HG03196 (cell line): ENCODE measurements around the gene SETBP1.

ENCODE experiments used
- ATAC-seq: cut with Tn5 transposase; IDR thresholded peaks from one replicate; pipeline ENCODE4 v1.9.1; 2021; ENCODE audit not compliant: unreplicated experiment

Gene SETBP1

GRCh38 chr18:45006934-45007333 is 326.2 kb downstream of the SETBP1 start:
- ATAC-seq = no peak

- no peak for ATAC-seq
These were observed 326.8 kb downstream of the SETBP1 start for GRCh38 chr18:45007531-45007930.

GRCh38 chr18:45008694-45009413 is 328.2 kb downstream of the SETBP1 start:
- ATAC-seq = no peak

GRCh38 chr18:45009756-45010155 is 329.1 kb downstream of the SETBP1 start:
- no peak for ATAC-seq

GRCh38 chr18:45012286-45012685 is 331.6 kb downstream of the SETBP1 start:
- no peak for ATAC-seq

- no peak for ATAC-seq
These were observed 333.4 kb downstream of the SETBP1 start for GRCh38 chr18:45014047-45014501.

- ATAC-seq = no peak
These were observed 335.1 kb downstream of the SETBP1 start for GRCh38 chr18:45015788-45016128.

GRCh38 chr18:45019469-45019868 is 338.8 kb downstream of the SETBP1 start:
- no peak for ATAC-seq

- no peak for ATAC-seq
These were observed 342.8 kb downstream of the SETBP1 start for GRCh38 chr18:45023519-45023918.

GRCh38 chr18:45024357-45025088 is 343.8 kb downstream of the SETBP1 start:
- no peak for ATAC-seq

GRCh38 chr18:45025089-45025450 is 344.4 kb downstream of the SETBP1 start:
- ATAC-seq = no peak

- no peak for ATAC-seq
These were observed 345.5 kb downstream of the SETBP1 start for GRCh38 chr18:45026162-45026561.

- ATAC-seq = no peak
These were observed 353.5 kb downstream of the SETBP1 start for GRCh38 chr18:45034179-45034578.

- ATAC-seq = no peak
These were observed 356.9 kb downstream of the SETBP1 start for GRCh38 chr18:45037618-45038017.

- no peak for ATAC-seq
These were observed 358.7 kb downstream of the SETBP1 start for GRCh38 chr18:45039376-45039775.

- ATAC-seq = no peak
These were observed 360.2 kb downstream of the SETBP1 start for GRCh38 chr18:45040879-45041278.

- no peak for ATAC-seq
These were observed 364.1 kb downstream of the SETBP1 start for GRCh38 chr18:45044787-45045186.

- ATAC-seq = no peak
These were observed 365.5 kb downstream of the SETBP1 start for GRCh38 chr18:45046228-45046627.

- ATAC-seq = no peak
These were observed 366.3 kb downstream of the SETBP1 start for GRCh38 chr18:45046961-45047360.

- no peak for ATAC-seq
These were observed 369.1 kb downstream of the SETBP1 start for GRCh38 chr18:45049578-45050319.

- no peak for ATAC-seq
These were observed 370.3 kb downstream of the SETBP1 start for GRCh38 chr18:45050712-45051601.
